GM19372 (cell line): ENCODE results near the gene ZNF318.
"Not testable (repeated sequence)": the region's sequence is repeated elsewhere in the genome, so short reads cannot be mapped to it uniquely, and the experiment has no call there.

Source experiments
- ATAC-seq: cut with Tn5 transposase; IDR thresholded peaks from one replicate; pipeline ENCODE4 v1.9.1; 2021; ENCODE audit warnings: mild to moderate bottlenecking, low read depth, moderate library complexity; ENCODE audit not compliant: unreplicated experiment

The ZNF318 gene

DNA sequence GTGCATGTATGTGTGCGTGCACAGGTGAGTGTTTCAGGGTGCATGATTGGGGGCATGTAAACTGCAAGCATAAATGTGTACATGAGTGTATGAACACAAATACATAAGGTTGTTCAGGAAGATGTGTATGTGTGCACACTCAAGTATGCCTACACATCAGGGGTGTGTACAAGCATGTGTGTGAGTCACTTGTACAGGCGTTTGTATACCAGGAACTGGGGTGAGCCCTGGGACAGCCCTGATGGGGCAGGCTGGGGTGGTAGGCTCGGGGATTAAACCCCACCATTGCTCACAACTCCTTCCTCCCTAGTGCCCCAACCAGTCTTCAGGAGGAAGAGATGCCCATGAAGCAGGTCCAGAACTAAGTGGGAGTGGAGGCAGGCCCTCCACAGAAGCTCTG lies 65.1 kb downstream of the ZNF318 start:
- no peak for ATAC-seq

DNA sequence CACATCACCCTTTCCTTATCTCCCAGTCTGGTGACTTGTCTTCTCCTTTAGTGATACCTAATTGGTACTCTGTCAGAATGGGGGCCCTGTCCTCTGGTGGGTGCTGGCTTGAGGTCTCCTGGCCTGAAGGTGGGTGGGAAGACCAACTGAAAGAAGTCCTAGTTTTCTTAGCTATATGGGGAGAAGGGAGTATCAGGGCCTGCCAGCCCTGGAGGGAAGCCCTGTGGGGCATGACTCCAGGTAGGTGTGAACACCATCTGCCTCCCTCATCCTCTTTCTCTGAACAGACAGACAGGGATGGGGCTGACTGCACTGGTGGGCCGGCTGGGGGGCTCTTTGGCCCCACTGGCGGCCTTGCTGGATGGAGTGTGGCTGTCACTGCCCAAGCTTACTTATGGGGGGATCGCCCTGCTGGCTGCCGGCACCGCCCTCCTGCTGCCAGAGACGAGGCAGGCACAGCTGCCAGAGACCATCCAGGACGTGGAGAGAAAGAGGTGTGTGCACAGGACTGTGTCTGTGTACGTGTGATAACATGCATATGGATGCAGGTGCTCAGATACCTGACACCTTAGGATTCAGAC lies 65.6 kb downstream of the ZNF318 start:
- no peak for ATAC-seq

DNA sequence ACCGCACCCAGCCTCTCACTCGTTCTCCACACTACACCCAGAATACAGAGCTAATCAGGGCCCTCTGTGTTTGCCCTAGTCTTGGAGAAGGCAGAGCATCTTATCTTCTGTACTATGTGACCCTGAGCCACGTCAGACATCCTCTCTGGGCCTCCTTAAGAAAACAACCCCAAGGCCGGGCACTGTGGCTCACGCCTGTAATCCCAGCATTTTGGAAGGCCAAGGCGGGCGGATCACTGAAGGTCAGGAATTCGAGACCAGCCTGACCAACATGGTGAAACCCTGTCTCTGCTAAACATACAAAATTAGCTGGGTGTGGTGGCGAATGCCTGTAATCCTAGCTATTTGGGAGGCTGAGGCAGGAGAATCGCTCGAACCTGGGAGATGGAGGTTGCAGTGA lies 66.4 kb downstream of the ZNF318 start:
- not testable (repeated sequence) for ATAC-seq

DNA sequence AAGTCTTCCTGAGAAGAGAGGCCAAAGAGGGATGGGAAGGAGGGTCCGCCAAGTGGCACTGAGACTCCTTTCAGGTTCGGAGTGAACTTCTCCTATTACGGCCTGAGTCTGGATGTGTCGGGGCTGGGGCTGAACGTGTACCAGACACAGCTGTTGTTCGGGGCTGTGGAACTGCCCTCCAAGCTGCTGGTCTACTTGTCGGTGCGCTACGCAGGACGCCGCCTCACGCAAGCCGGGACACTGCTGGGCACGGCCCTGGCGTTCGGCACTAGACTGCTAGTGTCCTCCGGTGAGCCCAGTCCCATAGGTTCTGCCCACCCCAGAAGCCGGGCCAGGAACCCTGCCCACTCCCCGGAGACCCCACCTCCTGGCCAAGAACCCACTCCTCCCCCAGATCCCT lies 67.3 kb downstream of the ZNF318 start:
- no peak for ATAC-seq

DNA sequence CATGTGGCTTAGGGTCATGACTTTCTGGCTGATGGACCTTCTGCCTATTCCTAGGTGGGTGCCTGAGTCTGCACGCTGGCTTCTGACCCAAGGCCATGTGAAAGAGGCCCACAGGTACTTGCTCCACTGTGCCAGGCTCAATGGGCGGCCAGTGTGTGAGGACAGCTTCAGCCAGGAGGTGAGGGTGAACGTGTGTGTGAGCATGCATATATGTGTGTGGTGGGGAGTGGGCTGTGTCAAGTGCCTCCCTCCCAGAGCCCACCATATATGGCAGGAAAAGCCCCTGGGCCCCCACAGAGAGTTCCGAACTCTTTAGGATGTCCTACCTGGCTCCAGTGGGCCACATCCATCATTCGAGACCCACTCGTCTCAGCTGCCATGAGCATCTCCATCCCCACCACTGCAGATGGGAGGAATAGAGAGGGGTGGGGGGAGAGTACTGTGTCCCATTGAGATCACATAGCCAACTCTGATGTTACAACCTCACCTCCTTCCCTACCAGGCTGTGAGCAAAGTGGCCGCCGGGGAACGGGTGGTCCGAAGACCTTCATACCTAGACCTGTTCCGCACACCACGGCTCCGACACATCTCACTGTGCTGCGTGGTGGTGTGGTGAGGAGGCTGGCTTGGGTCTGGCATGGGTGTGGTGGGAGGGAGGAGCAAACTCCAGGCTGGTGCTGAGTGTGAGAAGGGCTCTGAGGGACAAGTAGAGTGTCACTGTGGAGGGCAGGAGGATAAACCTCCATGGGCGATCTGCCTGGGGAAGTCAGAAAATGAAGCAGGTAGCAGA lies 68.2 kb downstream of the ZNF318 start:
- ATAC-seq = no peak

DNA sequence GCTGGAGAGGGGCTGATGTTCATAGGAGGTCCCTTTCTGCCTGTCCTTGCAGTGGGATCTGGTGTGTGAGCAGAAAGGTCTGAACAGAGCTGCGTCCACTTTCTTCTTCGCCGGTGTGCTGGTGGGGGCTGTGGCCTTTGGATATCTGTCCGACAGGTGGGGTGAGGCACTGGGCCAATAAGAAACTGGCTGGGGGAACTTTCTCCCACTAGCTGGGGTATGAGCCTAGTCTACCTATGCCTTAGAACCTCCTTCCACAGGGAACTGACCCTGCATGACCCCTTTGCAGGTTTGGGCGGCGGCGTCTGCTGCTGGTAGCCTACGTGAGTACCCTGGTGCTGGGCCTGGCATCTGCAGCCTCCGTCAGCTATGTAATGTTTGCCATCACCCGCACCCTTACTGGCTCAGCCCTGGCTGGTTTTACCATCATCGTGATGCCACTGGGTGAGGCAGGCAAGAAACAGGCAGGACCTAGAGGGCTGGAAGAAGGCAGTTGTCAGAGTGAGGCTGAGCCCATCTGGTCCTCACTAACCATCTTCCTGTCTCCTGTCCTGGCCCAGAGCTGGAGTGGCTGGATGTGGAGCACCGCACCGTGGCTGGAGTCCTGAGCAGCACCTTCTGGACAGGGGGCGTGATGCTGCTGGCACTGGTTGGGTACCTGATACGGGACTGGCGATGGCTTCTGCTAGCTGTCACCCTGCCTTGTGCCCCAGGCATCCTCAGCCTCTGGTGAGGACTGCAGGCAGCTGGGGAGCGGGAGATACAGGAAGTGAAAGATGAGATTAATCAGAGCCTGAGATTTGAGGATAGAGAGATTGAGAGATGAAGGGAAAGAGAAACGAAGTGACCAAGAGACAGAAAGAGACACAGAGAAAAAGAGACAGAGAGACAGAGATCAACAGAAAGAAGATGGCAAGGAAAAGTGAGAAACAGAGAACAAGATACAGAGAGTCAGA lies 69.8 kb downstream of the ZNF318 start:
- ATAC-seq = no peak

DNA sequence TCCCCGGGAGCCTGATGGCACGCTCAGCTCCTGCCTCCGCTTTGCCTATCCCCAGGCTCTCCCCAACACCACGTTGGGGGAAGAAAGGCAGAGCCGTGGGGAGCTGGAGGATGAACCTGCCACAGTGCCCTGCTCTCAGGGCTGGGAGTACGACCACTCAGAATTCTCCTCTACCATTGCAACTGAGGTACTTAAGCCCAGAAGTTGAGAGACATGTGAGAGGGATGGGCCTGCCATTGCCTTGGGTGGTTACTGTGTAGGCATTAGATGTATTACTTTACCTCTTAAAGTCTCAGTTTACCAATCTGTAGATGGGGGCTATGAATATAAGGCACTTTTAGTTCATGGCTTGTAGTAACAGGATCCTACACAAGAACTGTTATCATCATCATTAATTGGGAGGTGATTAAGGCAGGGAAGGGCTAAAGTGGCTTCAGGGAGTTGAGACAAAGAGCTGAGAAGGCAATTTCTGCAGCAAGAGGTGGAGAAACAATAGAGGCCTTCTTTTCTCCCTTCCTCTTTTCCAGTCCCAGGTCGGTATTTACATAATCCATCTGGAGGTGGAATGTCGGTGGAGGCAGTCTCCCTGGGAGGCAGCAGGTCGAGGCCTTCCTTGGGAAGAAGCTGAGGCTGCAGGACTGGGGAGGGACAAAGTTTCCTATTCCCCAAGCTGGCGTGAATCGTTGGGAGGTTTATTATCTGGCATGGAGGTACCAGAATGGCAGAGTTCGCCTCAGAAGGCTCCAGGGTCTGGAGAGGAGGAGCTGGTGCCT lies 70.7 kb downstream of the ZNF318 start:
- ATAC-seq = no peak

DNA sequence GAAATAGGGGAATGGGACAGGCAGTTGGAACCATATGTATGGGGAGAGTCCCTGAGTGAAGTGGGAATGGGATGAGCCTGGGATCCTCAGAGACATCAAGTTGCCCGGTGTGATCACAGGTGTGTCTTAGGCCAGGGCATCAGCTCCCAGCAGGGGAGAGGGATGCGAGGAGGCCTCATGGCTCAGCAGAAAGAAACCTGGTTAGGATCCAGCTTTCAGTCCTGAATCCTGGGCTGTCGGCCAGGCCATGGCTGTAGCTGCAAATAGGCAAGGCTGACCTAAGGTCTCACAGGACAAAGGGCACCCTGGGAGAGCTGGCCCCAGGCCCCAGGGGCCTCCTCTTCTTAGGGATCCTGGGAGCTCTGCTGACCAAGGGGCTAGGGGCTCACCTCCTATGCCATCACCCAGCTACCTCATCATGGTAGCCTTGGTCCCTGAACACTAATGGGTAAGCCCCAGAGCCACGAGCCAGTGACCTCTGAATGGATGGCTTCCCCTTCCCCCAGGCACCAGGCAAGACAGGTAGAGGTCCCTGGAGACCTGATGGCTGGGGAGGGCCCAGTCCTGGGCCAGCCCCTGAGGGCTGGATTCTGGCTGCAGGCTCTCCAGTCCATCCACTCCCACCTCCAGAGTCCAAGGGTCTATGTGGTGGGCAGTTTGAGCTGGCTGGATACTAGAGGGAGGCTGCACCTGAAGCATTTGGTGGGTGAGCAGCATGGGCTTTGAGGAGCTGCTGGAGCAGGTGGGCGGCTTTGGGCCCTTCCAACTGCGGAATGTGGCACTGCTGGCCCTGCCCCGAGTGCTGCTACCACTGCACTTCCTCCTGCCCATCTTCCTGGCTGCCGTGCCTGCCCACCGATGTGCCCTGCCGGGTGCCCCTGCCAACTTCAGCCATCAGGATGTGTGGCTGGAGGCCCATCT lies 71.5 kb downstream of the ZNF318 start, which contains the start of gene SLC22A7:
SLC22A7 (plus strand) TSS at position 617 of the 921 bp plus-strand sequence; CDS start at position 716, 99 bp downstream.
- no peak for ATAC-seq

DNA sequence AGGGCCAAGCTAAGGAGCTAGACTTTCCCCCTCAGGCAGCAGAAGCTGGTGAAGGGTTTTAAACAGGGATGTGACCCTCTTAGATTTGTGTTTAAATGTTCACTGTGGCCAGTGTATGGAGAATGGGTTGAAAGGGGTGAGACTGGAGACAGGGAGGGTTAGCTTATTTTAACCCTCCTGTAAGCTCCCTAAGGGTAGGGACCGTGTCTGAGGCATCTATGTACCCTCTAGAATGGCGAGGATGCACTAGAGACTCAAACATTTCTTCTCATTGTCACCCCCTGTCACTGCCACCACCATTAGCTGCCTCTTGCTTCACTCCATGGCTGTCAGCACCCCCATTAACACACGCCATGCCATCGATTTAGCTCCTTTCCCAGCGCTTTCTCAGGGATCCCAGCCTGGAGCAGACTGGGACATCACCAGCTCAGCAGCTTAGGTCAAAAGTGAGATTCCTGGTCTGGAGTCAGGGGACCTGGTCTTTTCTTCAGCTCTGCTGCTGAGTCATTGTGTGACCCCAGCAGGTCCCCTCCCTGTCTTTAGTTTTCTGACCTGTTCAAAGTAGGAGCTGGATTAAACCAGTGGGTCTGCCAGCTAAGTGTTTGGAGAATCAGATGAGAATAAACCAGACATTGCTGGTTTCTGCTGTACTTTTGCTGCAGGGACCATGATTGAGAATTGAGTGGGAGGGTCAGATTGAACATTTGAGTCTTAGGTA lies 72.5 kb downstream of the ZNF318 start:
- no peak for ATAC-seq

DNA sequence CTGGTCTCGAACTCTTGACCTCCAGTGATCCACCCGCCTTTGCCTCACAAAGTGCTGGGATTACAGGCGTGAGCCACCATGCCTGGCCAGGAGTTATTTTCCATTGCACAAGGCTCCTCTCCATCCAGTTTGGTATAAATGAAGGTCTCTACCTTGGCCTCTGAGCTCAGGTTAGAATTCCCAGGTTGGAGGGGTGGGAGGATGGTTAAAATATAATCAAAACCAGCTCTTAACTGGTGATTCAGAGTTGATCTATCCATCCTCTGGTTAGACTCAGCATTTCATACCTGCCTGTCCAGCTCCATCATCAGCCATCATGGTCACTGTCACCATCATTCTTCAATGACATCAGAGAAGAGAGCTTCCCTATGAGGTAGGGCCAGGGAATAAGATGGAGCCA lies 74.0 kb downstream of the ZNF318 start:
- ATAC-seq = no peak

DNA sequence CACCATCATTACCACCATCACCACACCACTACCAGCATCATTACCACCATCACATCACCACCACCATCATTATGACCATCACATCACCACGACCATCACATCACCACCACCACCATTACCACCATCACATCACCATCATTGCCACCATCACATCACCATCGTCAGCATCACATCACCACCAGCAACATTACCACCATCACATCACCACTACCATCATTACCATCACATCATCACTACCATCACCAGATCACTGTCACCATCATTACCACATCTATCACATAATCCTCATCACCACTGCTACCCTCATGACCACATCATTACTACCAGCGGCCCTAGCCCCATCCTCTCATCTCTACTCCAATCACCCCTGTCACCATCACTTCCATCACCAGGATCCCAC lies 74.9 kb downstream of the ZNF318 start:
- ATAC-seq = no peak

DNA sequence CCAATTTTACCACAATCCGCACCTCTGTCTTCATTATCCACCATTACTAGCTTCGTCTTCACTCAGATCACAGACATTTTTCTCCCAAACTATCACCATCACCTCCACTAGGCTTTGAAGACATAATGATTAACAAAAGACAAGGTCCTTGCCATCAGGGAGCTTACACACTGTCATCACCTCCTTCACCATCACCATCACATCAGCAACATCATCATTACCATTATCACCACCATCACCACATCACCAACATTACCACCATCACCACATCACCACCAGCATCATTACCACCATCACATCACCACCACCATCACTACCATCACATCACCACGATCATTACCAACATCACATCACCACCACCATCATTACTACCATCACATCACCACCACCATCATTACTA lies 75.7 kb downstream of the ZNF318 start:
- no peak for ATAC-seq

DNA sequence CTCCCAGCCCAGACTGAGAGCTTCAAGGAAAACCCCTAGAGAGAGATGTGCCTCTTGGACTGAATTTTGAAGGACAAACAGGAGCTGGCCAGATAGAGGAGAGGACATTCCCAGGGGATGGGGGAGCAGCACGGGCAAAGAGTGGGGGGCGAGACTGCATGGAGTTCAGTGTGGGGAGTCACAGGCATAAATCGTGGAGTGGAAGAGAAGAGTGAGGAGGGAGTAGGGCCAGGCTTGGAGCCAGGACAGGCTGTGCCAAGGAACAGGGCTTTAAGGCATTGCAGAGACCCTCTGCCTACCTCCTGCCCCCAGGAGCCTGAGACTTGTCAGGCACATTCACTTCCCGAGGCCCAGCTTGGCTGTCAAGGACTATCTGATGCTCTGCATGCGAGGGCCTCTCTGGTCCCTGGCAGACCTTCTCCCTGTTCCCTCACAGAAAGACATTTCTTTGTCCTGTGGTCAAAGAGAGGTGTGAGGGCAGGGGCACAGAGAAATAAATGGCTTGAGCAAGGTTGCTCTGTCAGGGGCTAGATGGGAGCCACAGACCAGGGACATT lies 76.6 kb downstream of the ZNF318 start:
- no peak for ATAC-seq

DNA sequence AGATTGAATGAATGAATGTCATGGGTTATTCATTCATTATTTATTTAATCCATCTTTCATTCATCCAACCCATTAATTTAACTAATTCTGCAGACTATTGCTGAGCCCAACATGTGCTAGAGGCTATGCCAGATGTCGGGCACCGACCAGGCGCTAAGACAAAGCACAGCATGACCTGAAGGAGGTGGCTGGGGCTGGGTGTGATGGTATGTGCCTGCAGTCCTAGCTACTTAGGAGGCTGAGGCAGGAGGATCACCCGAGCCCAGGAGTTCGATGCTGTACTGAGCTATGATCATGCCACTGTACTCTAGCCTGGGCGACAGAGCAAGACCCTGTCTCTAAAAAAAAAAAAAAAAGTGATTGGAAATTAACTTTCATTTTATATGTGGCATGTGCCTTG lies 77.1 kb downstream of the ZNF318 start:
- ATAC-seq = no peak

DNA sequence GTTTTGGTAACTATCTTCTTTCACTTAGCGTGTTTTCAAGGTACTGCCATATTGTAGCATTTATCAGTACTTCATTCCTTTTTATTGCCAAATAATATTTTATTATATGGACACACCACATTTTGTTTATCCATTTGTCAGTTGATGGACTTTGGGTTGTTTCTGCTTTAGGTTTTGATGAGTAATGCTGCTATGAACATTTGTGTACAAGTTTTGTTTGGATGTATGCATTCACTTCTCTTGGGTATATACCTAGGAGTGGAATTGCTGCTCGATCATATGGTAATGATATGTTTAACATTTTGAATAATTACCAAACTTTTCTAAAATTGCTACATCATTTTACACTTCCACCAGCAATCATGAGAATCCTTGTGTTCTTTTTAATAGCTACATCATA lies 77.7 kb downstream of the ZNF318 start:
- no peak for ATAC-seq

DNA sequence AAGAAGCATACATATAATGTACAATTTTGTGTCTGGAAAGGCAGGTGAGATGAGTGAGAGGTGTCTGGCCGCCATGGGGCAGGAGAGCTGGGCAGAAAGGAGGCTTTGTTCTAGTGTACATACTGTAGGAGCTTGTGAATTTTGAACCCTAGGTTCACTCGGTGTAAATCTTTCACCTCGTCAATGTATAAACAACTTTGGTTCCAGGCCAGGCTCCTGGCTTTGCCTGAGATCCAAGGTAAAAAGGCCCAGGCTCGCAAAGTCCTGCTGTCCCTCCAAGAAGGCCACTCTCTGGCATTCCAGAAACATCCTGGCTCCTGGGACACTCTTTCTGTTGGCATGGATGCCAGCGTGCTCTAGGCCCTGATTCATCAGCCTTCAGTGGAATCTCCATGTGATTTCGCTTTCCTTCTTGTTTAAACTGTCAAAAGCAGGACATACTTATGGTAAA lies 78.5 kb downstream of the ZNF318 start:
- no peak for ATAC-seq

DNA sequence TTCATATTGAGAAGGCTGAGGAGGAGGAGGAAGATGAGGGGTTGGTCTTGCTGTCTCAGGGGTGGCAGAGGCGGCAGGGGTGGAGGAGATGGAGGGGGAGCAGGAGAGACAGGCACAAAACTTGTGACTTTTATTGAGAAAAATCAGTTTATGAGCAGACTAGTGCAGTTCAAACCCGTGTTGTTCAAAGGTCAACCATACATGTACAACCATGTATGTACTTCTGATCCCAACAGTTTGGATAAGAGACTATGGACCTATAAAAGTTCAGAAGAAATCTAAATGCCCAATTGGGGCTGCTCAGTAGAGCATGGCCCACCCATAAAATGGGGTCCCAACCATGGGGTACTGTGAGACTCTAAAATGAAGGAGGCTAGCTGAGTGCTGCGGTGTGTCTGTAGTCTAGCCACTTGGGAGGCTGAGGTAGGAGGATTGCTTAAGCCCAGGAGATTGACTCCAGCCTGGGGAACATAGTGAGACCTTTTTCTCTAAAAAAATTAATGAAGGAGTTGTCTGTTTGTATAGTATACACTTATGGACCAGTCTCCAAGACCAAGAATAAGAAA lies 79.0 kb downstream of the ZNF318 start:
- no peak for ATAC-seq
